GM12878 (cell line): ENCODE measurements around the gene PPME1. TPM values are rescaled to one million over a fixed set of nuclear protein-coding genes. Genes with fewer than 3 reads are reported as not detected.

Source experiments
- ATAC-seq: fragments of 200-7000 bp; cut with Tn5 transposase; 3 replicates; pipeline ENCODE4 v1.9.1; 2020; ENCODE audit warnings: mild to moderate bottlenecking, moderate library complexity
- BruUV-seq: library from RNA; stranded (reverse); fragments of 400-500 nt; replicated peaks from 2 replicates; lab custom pipeline; 2021; lab: Mats Ljungman, UMichigan
- CTCF ChIA-PET: fragments of 300-600 bp; sonication (Branson Sonifier 250); formaldehyde crosslinking; extraction: SDS; loops from one replicate; lab custom pipeline; 2021; ENCODE audit warnings: inconsistent platforms; lab: Yijun Ruan, JAX
- POLR2A ChIA-PET: fragments of 350-600 bp; formaldehyde crosslinking; extraction: SDS; loops from one replicate; lab custom pipeline; 2021; ENCODE audit warnings: inconsistent platforms; lab: Charles Lee
- RAD21 ChIA-PET: fragments of 300-600 bp; sonication (Branson Sonifier 250); formaldehyde crosslinking; loops from one replicate; lab custom pipeline; 2023; ENCODE audit warnings: antibody characterized with exemption; ENCODE audit not compliant: unreplicated experiment; lab: Charles Lee
- SMC1A ChIA-PET: fragments of 300-600 bp; sonication (Branson Sonifier 250); formaldehyde crosslinking; loops from one replicate; lab custom pipeline; 2023; ENCODE audit not compliant: unreplicated experiment, uncharacterized antibody; lab: Charles Lee
- DNase-seq: peaks from one replicate; pipeline ENCODE4 v3.0.0-alpha.2; 2011; ENCODE audit warnings: low read depth, low spot score
- FAIRE-seq: peaks from 3 replicates; lab custom pipeline; 2011; peaks lifted over from hg19 to GRCh38; lab: Jason Lieb, UNC
- H2AFZ ChIP-seq: 2 replicates; pipeline ENCODE4 v1.6.0; 2011; ENCODE audit warnings: low read depth, low read length, control low read depth; ENCODE audit not compliant: control insufficient read depth
- H3K27ac ChIP-seq: 2 replicates; pipeline ENCODE4 v1.5.1; 2011; ENCODE audit warnings: control low read depth; ENCODE audit not compliant: control insufficient read depth, insufficient read depth
- H3K27me3 ChIP-seq, 2 experiments: replicated peaks in 1 of 2; 2 replicates each; pipeline versions ENCODE4 v1.6.0 to v1.6.1; 2011; ENCODE audit warnings: low read length in 1 of 2; ENCODE audit not compliant: control insufficient read depth in 2 of 2, insufficient read depth in 2 of 2
- H3K36me3 ChIP-seq, 2 experiments: 2 replicates each; pipeline ENCODE4 v1.5.1; 2011; ENCODE audit warnings: low read length in 1 of 2; ENCODE audit not compliant: control insufficient read depth in 2 of 2, insufficient read depth in 2 of 2
- H3K4me1 ChIP-seq: 2 replicates; pipeline ENCODE4 v1.6.1; 2011; ENCODE audit warnings: mild to moderate bottlenecking, low read length, moderate library complexity, mixed read lengths; ENCODE audit not compliant: control insufficient read depth, insufficient read depth
- H3K4me2 ChIP-seq: 2 replicates; pipeline ENCODE4 v1.6.0; 2011; ENCODE audit warnings: control low read depth; ENCODE audit not compliant: control insufficient read depth, insufficient read depth
- H3K4me3 ChIP-seq: fragments of 200-600 bp; sonication (generic); 2 replicates; pipeline ENCODE4 v1.5.1; 2016
- H3K79me2 ChIP-seq: 2 replicates; pipeline ENCODE4 v1.6.0; 2011; ENCODE audit warnings: low read length; ENCODE audit not compliant: control insufficient read depth, insufficient read depth
- H3K9ac ChIP-seq: 2 replicates; pipeline ENCODE4 v1.8.0; 2011; ENCODE audit warnings: low read length, control low read depth, mixed read lengths; ENCODE audit not compliant: control insufficient read depth, insufficient read depth
- H3K9me3 ChIP-seq: replicated peaks from 3 replicates; pipeline ENCODE4 v1.5.1; 2011; ENCODE audit warnings: mild to moderate bottlenecking, low read length; ENCODE audit not compliant: control insufficient read depth, insufficient read depth
- H4K20me1 ChIP-seq: 2 replicates; pipeline ENCODE4 v1.6.0; 2011; ENCODE audit not compliant: control insufficient read depth, insufficient read depth
- ASH2L ChIP-seq: fragments of 300-600, 200-600 bp; sonication (generic); IDR thresholded peaks from 2 replicates; pipeline ENCODE4 v1.6.1; 2017; ENCODE audit warnings: low read depth, mild to moderate bottlenecking, borderline replicate concordance
- MYB ChIP-seq: fragments of 150-350 bp; IDR thresholded peaks from 2 replicates; pipeline ENCODE4 v1.6.1; 2014; ENCODE audit warnings: mild to moderate bottlenecking, low read depth, low read length, borderline replicate concordance
- WGBS: methylation state at CpG from one replicate; pipeline ENCODE4 v1.1.6; 2016; ENCODE audit warnings: low lambda C conversion rate; ENCODE audit not compliant: insufficient replicate concordance, insufficient coverage; ENCODE audit errors: missing lambda C conversion rate; 5-methylcytosine and 5-hydroxymethylcytosine counted together
- in situ Hi-C: fragments of 300-500 bp; cut with MboI; formaldehyde crosslinking; loops from 9 replicates; pipeline ENCODE4 v1.14.3; 2018; ENCODE audit warnings: mixed read lengths
- intact Hi-C: fragments of 100-400 bp; cut with micrococcal nuclease; formaldehyde crosslinking; loops from one replicate; pipeline ENCODE4 v1.14.2; 2022; ENCODE audit not compliant: unreplicated experiment
- polyA plus RNA-seq, 11 experiments: library from polyadenylated mRNA; depleted of rRNA in 4 of 11; unstranded in 6 of 11; stranded (reverse) in 5 of 11; fragments of >200 nt; fragmentation: Nextera tagmentation in 4 of 11; fragmentation: Illumina TruSeq in 1 of 11; extraction: Ambion mirVana in 4 of 11; extraction: Trizol in 1 of 11; gene quantifications; 1 replicate in 1 of 11; 2 replicates in 10 of 11; pipeline versions ENCODE4 v1.2.1 to v1.2.3, GENCODE V29; 2011 to 2016; ENCODE audit warnings: inconsistent platforms in 2 of 11, missing spikeins in 2 of 11, low read depth in 1 of 11
- total RNA-seq, 4 experiments: library from RNA; depleted of rRNA in 3 of 4; stranded (reverse); fragments of >200 nt in 3 of 4; fragmentation: Illumina TruSeq in 1 of 4; extraction: Trizol in 1 of 4; gene quantifications; 2 replicates each; pipeline versions ENCODE4 v1.2.1 to v1.2.3, GENCODE V29; 2013 to 2021
- TF ChIP-seq, protein P1 (sequence below): IDR thresholded peaks from 2 replicates; pipeline ENCODE4 v1.6.1; 2012; ENCODE audit warnings: improper control_type of control experiment, low read depth, low read length; ENCODE audit not compliant: insufficient replicate concordance

PPME1 gene
- total and polyA plus RNA-seq, 10 of the 15 experiments (the other 5 are each of a cell fraction or from before 2014, with no cell fraction given) = 3.1 to 51.4 (median 20.8) TPM

DNA sequence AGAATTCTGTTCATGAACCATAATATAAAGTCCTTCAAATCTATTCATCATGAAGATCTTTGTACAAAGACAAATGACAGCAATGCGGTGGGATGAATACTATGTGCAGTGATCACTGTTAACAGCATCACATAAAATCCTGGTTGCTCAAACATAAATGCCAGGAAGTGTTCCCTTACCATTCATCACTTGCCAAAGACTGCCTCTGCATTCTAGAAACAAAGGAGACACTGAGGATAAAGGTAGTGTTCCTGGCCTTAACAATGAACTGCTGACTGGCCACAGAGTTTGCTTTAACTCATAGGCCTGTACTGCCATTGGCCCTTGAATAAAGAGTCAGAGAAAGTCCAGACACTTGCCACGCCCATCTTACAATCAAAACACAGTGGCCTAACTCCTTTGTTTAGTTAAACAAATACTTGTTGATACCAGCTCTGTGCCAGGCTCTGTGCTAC is 29.8 kb upstream of the PPME1 start:
- in situ Hi-C loops (no loop called here), intact Hi-C loops (no loop called here)
- ChIA-PET RAD21 (no interaction called here), CTCF (no interaction called here), SMC1A (no interaction called here), POLR2A (no interaction called here)
- ATAC-seq (no peak), DNase-seq (no peak), FAIRE-seq (no peak)
- H3K4me2 ChIP-seq = no peak overlapping the region
- TF ChIP-seq MYB (no peak), ASH2L (no peak)
- TF ChIP-seq, protein P1, sequence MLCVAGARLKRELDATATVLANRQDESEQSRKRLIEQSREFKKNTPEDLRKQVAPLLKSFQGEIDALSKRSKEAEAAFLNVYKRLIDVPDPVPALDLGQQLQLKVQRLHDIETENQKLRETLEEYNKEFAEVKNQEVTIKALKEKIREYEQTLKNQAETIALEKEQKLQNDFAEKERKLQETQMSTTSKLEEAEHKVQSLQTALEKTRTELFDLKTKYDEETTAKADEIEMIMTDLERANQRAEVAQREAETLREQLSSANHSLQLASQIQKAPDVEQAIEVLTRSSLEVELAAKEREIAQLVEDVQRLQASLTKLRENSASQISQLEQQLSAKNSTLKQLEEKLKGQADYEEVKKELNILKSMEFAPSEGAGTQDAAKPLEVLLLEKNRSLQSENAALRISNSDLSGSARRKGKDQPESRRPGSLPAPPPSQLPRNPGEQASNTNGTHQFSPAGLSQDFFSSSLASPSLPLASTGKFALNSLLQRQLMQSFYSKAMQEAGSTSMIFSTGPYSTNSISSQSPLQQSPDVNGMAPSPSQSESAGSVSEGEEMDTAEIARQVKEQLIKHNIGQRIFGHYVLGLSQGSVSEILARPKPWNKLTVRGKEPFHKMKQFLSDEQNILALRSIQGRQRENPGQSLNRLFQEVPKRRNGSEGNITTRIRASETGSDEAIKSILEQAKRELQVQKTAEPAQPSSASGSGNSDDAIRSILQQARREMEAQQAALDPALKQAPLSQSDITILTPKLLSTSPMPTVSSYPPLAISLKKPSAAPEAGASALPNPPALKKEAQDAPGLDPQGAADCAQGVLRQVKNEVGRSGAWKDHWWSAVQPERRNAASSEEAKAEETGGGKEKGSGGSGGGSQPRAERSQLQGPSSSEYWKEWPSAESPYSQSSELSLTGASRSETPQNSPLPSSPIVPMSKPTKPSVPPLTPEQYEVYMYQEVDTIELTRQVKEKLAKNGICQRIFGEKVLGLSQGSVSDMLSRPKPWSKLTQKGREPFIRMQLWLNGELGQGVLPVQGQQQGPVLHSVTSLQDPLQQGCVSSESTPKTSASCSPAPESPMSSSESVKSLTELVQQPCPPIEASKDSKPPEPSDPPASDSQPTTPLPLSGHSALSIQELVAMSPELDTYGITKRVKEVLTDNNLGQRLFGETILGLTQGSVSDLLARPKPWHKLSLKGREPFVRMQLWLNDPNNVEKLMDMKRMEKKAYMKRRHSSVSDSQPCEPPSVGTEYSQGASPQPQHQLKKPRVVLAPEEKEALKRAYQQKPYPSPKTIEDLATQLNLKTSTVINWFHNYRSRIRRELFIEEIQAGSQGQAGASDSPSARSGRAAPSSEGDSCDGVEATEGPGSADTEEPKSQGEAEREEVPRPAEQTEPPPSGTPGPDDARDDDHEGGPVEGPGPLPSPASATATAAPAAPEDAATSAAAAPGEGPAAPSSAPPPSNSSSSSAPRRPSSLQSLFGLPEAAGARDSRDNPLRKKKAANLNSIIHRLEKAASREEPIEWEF = no peak
- 95% methylated on average over 2 of the region's 2 CpGs for WGBS
- H3K9me3 ChIP-seq = no peaks in the 10 kb centered on the region
- no peaks in the 10 kb centered on the region for H3K27me3 ChIP-seq
- H3K36me3 ChIP-seq = peaks cover 0 to 10% of the 10 kb centered on the region in 2 experiments; a peak in 2 of 4 replicates
- no peaks in the 10 kb centered on the region for H3K79me2 ChIP-seq
- no peak overlapping the region for H3K27ac ChIP-seq
- no peaks in the 10 kb centered on the region for H3K4me1 ChIP-seq
- H3K9ac ChIP-seq = no peak overlapping the region
- no peak overlapping the region for H3K4me3 ChIP-seq
- no TSS peak for BruUV-seq
- no peaks in the 10 kb centered on the region for H4K20me1 ChIP-seq
- H2AFZ ChIP-seq = no peak overlapping the region
